ENCODE results near the gene CTF1.

GRCh38 chr16:30899794-30900193 is 3.4 kb downstream of the CTF1 start:
- no peak for TF ChIP-seq CTCF (IDR thresholded peaks at IDR 0.05; ENCODE audit: insufficient read depth, low read depth, low read length)
- no peak for TF ChIP-seq EZH2 (IDR thresholded peaks at IDR 0.05; ENCODE audit: insufficient read depth, low read length)
